CD4-positive, alpha-beta T cell treated with Interleukin-2 at 100 ng/mL for 4 hours (primary cell): ENCODE data around the gene MEF2C.
A peak's percentile ranks its signal among the peaks of the same experiment; 100 is the strongest.

Experiments used
- DNase-seq: peaks from one replicate; pipeline ENCODE4 v3.0.0-alpha.2; 2020; ENCODE audit warnings: low spot score

The MEF2C gene

GRCh38 chr5:88688156-88688983, 194.6 kb downstream of the MEF2C start:
- no peak for DNase-seq

- DNase-seq: no peak
Observed at GRCh38 chr5:88687373-88687911, 195.5 kb downstream of the MEF2C start.

GRCh38 chr5:88686726-88687125, 196.3 kb downstream of the MEF2C start:
- no peak for DNase-seq

- DNase-seq: no peak
Observed at GRCh38 chr5:88685591-88686541, 197.1 kb downstream of the MEF2C start.

- DNase-seq: no peak
Observed at GRCh38 chr5:88683506-88684135, 199.4 kb downstream of the MEF2C start.

- no peak for DNase-seq
Observed at GRCh38 chr5:88682881-88683361, 200.1 kb downstream of the MEF2C start.

DNA sequence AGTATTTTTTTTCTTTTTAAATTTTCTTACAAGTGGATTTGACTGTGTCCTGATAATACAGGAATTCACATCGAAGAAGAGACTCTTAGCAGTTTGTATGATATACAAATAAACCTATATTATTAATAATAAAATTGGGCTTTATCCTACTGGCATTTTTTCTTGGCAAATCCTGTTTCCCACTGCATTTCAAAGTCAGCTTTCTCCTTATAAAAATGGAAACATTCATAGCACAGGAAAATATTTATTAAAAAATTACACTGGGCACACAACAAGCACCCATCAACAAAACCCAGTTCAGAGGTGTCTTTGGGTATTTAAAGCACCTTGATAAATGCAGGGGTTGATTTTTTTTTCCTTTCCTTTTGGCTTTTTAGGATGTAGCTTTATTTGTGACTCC, 200.9 kb downstream of the MEF2C start:
- DNase-seq: no peak

DNA sequence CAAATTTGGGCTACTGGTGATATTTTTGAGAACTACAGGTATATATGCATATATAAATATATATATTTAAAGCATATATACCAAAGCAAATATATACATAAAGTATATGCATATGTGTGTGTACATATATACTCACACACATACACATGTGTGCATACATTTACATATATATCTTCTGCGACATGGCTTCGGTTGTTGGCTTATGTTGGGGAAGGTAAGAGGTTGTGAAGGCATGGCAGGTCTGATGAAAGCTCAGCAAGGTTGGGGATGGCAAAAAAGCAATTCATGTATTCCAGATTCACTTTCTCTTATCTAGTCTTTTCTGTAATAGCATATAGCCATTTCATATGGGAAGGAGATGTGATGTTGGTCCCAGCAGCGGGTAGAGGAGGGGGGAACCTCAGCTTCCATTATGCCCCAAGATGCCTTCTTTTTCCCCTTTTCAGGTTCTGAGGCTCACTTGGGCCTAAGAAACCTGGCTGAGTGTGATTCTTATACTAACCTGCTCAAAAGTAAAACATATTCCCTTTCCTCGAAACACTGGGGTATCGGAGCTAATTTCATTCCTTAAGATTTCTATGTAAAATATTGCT, 201.7 kb downstream of the MEF2C start:
- no peak for DNase-seq

DNA sequence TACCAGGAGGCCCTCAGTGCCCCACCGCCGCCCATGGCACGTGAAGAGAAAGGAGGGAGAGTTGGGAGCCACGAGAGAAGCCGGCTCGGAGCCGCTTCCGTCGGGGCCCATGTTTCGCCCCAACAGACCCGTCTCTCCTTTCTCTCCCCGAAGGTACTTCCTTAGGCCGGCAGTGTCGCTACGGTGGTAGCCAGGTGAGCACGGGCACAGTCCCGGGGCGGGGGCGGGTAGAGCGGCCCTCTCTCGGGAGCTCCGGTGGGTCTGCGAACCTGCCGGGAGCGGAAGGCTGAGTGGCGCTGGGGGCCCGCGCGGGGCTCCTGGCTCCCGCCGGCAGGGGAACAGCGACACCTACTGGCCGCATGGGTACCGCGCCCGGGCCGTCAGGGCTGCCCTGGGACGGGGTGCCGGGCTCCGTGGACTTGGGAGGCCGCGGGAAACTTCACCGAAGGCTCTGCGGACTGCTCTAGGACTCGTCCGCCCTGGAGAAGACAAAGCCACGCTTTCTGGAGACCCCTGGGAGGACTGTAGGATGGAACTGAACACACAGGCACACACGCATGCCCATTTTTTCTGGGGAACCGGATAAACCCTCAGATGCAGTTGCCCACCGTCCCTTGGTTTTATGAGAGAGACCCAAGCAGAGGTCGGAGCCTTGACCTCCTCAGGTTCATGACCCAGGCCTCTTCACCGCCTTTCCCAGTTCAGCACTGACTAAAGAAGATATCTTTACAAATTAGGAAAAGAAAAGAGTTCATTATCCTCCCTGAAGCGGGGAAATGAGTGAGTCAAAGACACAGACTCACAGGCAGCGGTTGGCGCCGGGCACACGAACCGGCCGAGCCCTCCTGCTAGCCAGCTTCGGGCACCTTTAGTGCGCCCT, 202.5 kb downstream of the MEF2C start:
- DNase-seq: peak; percentile 73

- no peak for DNase-seq
Observed at GRCh38 chr5:88679638-88680037, 203.3 kb downstream of the MEF2C start.

DNA sequence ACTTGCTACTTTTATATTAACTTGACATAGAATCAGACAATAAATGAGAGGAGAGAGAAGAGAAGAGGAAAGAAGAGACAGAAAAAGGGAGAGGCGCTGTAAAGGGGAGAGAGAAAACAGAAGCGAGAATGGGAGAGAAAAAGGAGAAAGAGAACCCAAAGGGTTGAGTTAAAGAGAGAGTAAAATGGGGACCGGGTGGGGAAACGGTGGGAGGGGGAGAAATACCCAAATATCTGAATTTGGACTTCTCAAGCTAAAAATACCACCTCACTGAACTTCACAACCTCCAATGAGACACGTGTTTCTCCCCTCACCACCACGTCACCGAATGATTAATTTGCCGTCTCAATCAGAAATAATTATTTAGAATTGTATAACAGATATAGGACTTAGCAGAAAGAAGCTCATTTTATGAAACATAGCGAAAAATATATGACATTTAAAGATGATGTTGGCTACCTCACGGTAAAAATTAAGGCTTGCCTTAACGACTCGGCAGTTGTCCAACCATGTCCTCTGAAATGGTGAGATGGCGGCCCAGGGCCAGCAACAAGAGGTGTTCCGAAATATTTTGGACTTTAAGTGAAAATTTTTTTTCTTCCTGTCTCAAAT, 204.1 kb downstream of the MEF2C start:
- no peak for DNase-seq

GRCh38 chr5:88677943-88678769, 204.8 kb downstream of the MEF2C start:
- no peak for DNase-seq

DNA sequence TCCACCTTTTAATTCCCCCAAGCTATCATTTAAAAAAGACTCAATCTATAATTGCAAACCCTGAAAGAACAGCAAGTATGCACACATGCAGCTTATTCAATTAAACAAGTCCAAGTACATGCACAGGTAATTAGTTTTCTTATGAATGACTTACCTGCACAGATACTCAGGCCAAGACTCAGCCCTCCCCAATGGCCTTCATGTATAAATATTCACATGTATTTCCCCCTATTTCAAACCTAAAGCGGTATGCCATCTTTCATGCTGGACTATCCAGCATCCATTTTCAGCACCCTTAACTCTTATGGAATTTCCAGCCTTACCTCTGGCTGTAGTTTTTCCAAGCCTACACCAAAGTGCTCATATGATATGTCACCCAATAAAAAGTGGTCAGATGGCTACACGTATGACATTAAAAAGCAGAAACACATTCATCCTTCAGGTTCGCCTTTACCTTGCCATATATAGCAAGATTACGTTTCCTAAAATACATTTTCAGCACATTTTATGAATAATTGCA, 205.5 kb downstream of the MEF2C start:
- DNase-seq: no peak

GRCh38 chr5:88676637-88677375, 206.2 kb downstream of the MEF2C start:
- no peak for DNase-seq

DNA sequence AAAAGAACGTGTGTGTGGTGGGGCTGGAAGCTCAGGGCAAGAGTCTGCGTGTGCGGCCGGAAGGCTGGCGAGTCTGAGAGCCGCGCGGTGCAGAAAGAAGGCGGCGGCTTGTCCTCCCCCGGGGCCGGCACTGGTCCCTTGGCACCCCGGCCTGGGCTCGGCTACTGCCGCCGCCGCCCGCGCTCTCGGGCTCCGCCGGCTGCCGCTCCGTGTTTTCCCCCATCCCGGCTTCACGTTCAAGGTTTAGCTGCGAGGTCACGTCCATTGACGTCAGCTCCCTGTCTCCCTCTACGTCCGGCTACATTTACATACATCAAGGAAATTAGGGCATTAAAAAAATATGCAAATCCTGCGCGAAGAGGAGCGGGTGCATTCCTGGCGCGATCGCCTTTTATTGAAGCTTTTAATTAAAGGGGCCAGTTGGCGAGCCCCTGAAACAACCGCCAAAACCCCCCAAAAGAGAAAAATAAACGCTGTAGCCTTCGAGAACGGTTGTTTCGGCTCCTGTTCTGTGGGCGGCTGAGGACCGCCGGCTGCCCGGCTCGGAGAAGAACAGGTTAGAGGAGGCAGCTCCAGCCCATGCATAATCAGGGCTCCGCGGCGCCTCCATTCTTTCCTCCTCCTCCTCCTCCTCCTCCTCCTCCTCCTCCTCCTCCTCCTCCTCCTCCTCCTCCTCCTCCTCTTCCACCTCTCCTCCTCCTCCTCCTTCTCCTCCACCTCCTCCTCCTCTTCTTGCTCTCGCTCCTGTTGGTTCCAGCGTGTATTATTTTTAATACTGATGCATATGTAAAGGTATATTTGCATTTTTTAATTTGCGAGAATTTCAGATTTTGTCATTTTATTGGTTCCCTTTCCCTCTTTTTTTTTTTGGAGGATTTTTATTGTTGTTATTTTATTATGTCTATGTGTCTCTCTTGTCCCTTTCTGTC, 207.0 kb downstream of the MEF2C start:
- no peak for DNase-seq

DNA sequence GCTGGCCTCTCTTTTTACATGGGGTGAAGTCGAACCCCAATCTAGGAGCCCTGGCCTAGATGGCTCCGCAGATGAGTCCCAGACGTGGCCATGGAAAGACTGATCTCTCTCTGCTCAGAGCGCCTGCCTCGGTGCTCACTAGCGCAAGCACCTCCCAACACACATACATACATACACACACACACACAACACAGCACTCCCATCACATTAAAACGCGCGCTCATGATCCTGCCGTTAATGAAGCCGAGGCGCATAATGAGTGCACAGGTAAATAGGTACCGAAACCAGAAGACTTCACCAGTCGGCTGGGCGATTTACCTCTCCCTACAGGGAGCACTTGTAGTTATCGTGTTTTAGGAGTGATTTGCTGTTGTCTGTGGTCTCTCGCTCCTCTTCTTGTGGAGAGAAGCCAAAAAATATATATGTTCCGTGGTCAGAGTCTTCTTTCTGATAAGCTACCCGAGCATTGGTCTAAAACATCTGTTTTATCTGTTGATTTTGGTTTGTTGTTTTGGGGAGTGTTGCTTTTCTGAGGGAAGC, 207.7 kb downstream of the MEF2C start:
- no peak for DNase-seq
